Vagina (tissue), 2 donors: ENCODE data around the gene RYR1. TPM values are rescaled to one million over a fixed set of nuclear protein-coding genes. Genes with fewer than 3 reads are reported as not detected.

Experiments
- DNase-seq, 2 donors: peaks; one replicate each; pipeline ENCODE4 v3.0.0-alpha.2; 2017; ENCODE audit errors: extremely low spot score in 2 of 2
- H3K27ac ChIP-seq: fragments of 200-600 bp; sonication (generic); one replicate; pipeline ENCODE4 v1.5.1; 2019
- H3K27me3 ChIP-seq: fragments of 200-600 bp; sonication (generic); one replicate; pipeline ENCODE4 v1.5.1; 2019
- H3K36me3 ChIP-seq, 2 donors: fragments of 200-600 bp; sonication (generic); one replicate each; pipeline ENCODE4 v1.5.1; 2017 to 2019
- H3K4me1 ChIP-seq: fragments of 200-600 bp; sonication (generic); one replicate; pipeline ENCODE4 v1.5.1; 2019
- H3K4me3 ChIP-seq, 2 donors: fragments of 200-600 bp; sonication (generic); 1 replicate in 1 of 2; 2 replicates in 1 of 2; pipeline ENCODE4 v1.5.1; 2016 to 2019
- H3K9me3 ChIP-seq: fragments of 200-600 bp; sonication (generic); one replicate; pipeline ENCODE4 v1.5.1; 2019
- POLR2A ChIP-seq, 2 donors: fragments of 450-650 bp; IDR thresholded peaks; one replicate each; pipeline ENCODE4 v1.6.1; 2017; ENCODE audit warnings: antibody characterized with exemption in 2 of 2, mild to moderate bottlenecking in 2 of 2, moderate library complexity in 2 of 2
- POLR2AphosphoS5 ChIP-seq, 2 donors: sonication (generic); formaldehyde crosslinking; IDR thresholded peaks; one replicate each; pipeline ENCODE4 v1.9.0; 2017; ENCODE audit warnings: antibody characterized with exemption in 2 of 2, mild to moderate bottlenecking in 2 of 2, low read depth in 1 of 2; ENCODE audit not compliant: insufficient read depth in 1 of 2
- intact Hi-C: fragments of 100-400 bp; cut with DNase I; formaldehyde crosslinking; loops from one replicate; pipeline ENCODE4 v1.15.1; 2023
- total RNA-seq: library from RNA; depleted of rRNA; stranded (reverse); fragments of >200 nt; gene quantifications from one replicate; pipeline ENCODE4 v1.2.3, GENCODE V29; 2016
- TF ChIP-seq, protein P1 (sequence below), 3 experiments: fragments of 450-650 bp in 2 of 3; fragments of 200-600 bp in 1 of 3; sonication (generic) in 1 of 3; IDR thresholded peaks; one replicate each; pipeline ENCODE4 v1.5.1; 2017 to 2019; ENCODE audit warnings: antibody characterized with exemption in 3 of 3, mild to moderate bottlenecking in 2 of 3, moderate library complexity in 2 of 3

RYR1 gene
- total RNA-seq, 1 donor from 2014 or later: 1.5 TPM

GRCh38 chr19:38388349-38389100 lies 45.0 kb upstream of the RYR1 start, which contains the start of gene SPRED3:
Gene SPRED3, plus strand, starts transcription at chr19:38388697. Its CDS starts 1,606 bp downstream, at chr19:38390303.
- peaks cover 0 to 9% of the 10 kb centered on the region in 2 donors for H3K36me3 ChIP-seq
- peak within 1 kb of the TSS; percentile 40 to 56 for H3K4me3 ChIP-seq
- DNase-seq: no peak
- peaks cover 39% of the 10 kb centered on the region for H3K4me1 ChIP-seq
- TF ChIP-seq POLR2A (IDR thresholded peaks at IDR 0.05) (no peak), POLR2AphosphoS5 (IDR thresholded peaks at IDR 0.05; ENCODE audit: insufficient read depth in 1 of 2, low read depth in 1 of 2) (no peak)
- TF ChIP-seq, protein P1, sequence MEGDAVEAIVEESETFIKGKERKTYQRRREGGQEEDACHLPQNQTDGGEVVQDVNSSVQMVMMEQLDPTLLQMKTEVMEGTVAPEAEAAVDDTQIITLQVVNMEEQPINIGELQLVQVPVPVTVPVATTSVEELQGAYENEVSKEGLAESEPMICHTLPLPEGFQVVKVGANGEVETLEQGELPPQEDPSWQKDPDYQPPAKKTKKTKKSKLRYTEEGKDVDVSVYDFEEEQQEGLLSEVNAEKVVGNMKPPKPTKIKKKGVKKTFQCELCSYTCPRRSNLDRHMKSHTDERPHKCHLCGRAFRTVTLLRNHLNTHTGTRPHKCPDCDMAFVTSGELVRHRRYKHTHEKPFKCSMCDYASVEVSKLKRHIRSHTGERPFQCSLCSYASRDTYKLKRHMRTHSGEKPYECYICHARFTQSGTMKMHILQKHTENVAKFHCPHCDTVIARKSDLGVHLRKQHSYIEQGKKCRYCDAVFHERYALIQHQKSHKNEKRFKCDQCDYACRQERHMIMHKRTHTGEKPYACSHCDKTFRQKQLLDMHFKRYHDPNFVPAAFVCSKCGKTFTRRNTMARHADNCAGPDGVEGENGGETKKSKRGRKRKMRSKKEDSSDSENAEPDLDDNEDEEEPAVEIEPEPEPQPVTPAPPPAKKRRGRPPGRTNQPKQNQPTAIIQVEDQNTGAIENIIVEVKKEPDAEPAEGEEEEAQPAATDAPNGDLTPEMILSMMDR (IDR thresholded peaks at IDR 0.05): no peak
- H3K27me3 ChIP-seq: no peaks in the 10 kb centered on the region
- no peaks in the 10 kb centered on the region for H3K9me3 ChIP-seq
- H3K27ac ChIP-seq: peak within 1 kb of the TSS; percentile 73
- intact Hi-C loops: no loop called here

- Histone ChIP-seq H3K9me3 (no peaks in the 10 kb centered on the region), H3K27me3 (no peaks in the 10 kb centered on the region), H3K4me3 (peak overlapping the region; percentile 40 to 56), H3K27ac (peak overlapping the region; percentile 73), H3K4me1 (peaks cover 40% of the 10 kb centered on the region), H3K36me3 (peaks cover 0 to 1% of the 10 kb centered on the region in 2 donors)
- TF ChIP-seq POLR2A (IDR thresholded peaks at IDR 0.05): no peak
- no peak for TF ChIP-seq POLR2AphosphoS5 (IDR thresholded peaks at IDR 0.05; ENCODE audit: insufficient read depth in 1 of 2, low read depth in 1 of 2)
- TF ChIP-seq, protein P1 (IDR thresholded peaks at IDR 0.05): no peak
- intact Hi-C loops: no loop called here
- DNase-seq: no peak
Observed at GRCh38 chr19:38389101-38389925, 44.2 kb upstream of the RYR1 start.

GRCh38 chr19:38389957-38390924 lies 43.2 kb upstream of the RYR1 start:
- H3K4me1 ChIP-seq: peaks cover 49% of the 10 kb centered on the region
- H3K4me3 ChIP-seq: no peak overlapping the region
- H3K9me3 ChIP-seq: no peaks in the 10 kb centered on the region
- H3K36me3 ChIP-seq: no peaks in the 10 kb centered on the region
- H3K27ac ChIP-seq: no peak overlapping the region
- intact Hi-C loops: no loop called here
- TF ChIP-seq POLR2A (IDR thresholded peaks at IDR 0.05): no peak
- TF ChIP-seq POLR2AphosphoS5 (IDR thresholded peaks at IDR 0.05; ENCODE audit: insufficient read depth in 1 of 2, low read depth in 1 of 2): no peak
- TF ChIP-seq, protein P1 (IDR thresholded peaks at IDR 0.05): no peak
- DNase-seq: no peak
- no peaks in the 10 kb centered on the region for H3K27me3 ChIP-seq

DNA sequence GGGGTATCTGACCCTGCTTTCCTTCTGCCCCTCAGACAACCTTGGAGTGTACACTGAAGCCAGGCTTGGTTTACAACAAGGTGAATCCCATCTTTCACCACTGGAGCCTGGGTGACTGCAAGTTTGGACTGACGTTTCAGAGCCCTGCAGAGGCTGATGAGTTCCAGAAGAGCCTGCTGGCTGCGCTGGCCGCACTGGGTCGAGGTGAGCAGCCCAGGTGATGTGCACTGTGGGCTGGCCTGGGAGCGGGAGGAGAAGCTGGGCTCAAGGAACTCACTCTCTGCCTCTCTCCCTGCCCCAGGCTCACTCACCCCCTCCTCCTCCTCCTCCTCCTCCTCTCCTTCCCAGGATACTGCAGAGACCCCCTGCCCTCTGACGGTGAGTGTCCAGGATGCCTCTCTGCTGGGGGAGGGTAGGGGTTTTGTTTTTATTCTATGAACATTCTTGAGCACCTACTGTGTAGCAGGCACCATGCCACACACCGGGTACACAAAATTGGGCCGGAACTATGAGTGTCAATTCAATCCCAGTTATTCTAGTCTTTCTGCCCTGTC lies 41.5 kb upstream of the RYR1 start:
- Histone ChIP-seq H3K36me3 (no peaks in the 10 kb centered on the region), H3K4me1 (peaks cover 41% of the 10 kb centered on the region), H3K9me3 (no peaks in the 10 kb centered on the region), H3K27me3 (no peaks in the 10 kb centered on the region), H3K27ac (no peak overlapping the region), H3K4me3 (no peak overlapping the region)
- DNase-seq: no peak
- intact Hi-C loops: no loop called here
- TF ChIP-seq POLR2A (IDR thresholded peaks at IDR 0.05) (no peak), POLR2AphosphoS5 (IDR thresholded peaks at IDR 0.05; ENCODE audit: insufficient read depth in 1 of 2, low read depth in 1 of 2) (no peak)
- TF ChIP-seq, protein P1 (IDR thresholded peaks at IDR 0.05): no peak
